GM19463 (cell line): ENCODE measurements around the gene LHPP.
A peak's percentile ranks its signal among the peaks of the same experiment; 100 is the strongest.

Source experiments
- ATAC-seq: cut with Tn5 transposase; IDR thresholded peaks from one replicate; pipeline ENCODE4 v1.9.1; 2021; ENCODE audit warnings: mild to moderate bottlenecking, moderate library complexity; ENCODE audit not compliant: unreplicated experiment

The LHPP gene

GRCh38 chr10:124532788-124533187 is 71.2 kb downstream of the LHPP start:
- no peak for ATAC-seq

- no peak for ATAC-seq
These were observed 71.6 kb downstream of the LHPP start for GRCh38 chr10:124533266-124533665.

GRCh38 chr10:124534231-124534798 is 72.7 kb downstream of the LHPP start:
- no peak for ATAC-seq

GRCh38 chr10:124534826-124535601 is 73.4 kb downstream of the LHPP start:
- ATAC-seq = no peak

- no peak for ATAC-seq
These were observed 74.3 kb downstream of the LHPP start for GRCh38 chr10:124535731-124536495.

GRCh38 chr10:124536496-124537050 is 75.0 kb downstream of the LHPP start:
- no peak for ATAC-seq

GRCh38 chr10:124537166-124537725 is 75.6 kb downstream of the LHPP start:
- ATAC-seq = no peak

GRCh38 chr10:124537891-124538290 is 76.3 kb downstream of the LHPP start:
- ATAC-seq = no peak

- no peak for ATAC-seq
These were observed 77.1 kb downstream of the LHPP start for GRCh38 chr10:124538706-124539105.

- peak; percentile 58 for ATAC-seq
These were observed 78.5 kb downstream of the LHPP start for GRCh38 chr10:124539935-124540641.

- ATAC-seq = no peak
These were observed 79.7 kb downstream of the LHPP start for GRCh38 chr10:124541076-124541903.

- no peak for ATAC-seq
These were observed 80.7 kb downstream of the LHPP start for GRCh38 chr10:124542336-124542735.

- ATAC-seq = no peak
These were observed 81.5 kb downstream of the LHPP start for GRCh38 chr10:124543146-124543545.

- no peak for ATAC-seq
These were observed 82.3 kb downstream of the LHPP start for GRCh38 chr10:124543971-124544370.

- ATAC-seq = no peak
These were observed 83.1 kb downstream of the LHPP start for GRCh38 chr10:124544711-124545110.

GRCh38 chr10:124545351-124546054 is 83.9 kb downstream of the LHPP start:
- no peak for ATAC-seq

GRCh38 chr10:124546055-124546369 is 84.4 kb downstream of the LHPP start:
- ATAC-seq = no peak

- no peak for ATAC-seq
These were observed 85.5 kb downstream of the LHPP start for GRCh38 chr10:124546957-124547646.
